Testis (tissue), 2 donors: ENCODE data around the gene PRR7.

Experiments used
- CTCF ChIP-seq, 3 experiments: fragments of 450-650 bp in 2 of 3; fragments of 200-600 bp in 1 of 3; sonication (generic) in 1 of 3; IDR thresholded peaks; one replicate each; pipeline ENCODE4 v1.5.1; 2016 to 2019; ENCODE audit warnings: antibody characterized with exemption in 3 of 3, mild to moderate bottlenecking in 2 of 3, moderate library complexity in 1 of 3
- POLR2A ChIP-seq: fragments of 450-650 bp; IDR thresholded peaks from one replicate; pipeline ENCODE4 v1.6.1; 2017; ENCODE audit warnings: antibody characterized with exemption, mild to moderate bottlenecking, moderate library complexity

GRCh38 chr5:177452688-177453638 is 6.3 kb downstream of the PRR7 start:
- TF ChIP-seq CTCF (IDR thresholded peaks at IDR 0.05) (no peak), POLR2A (no peak)
